HUES6 (cell line): ENCODE measurements around the gene TANGO6.

Source experiments
- H3K27ac ChIP-seq: 2 replicates; pipeline ENCODE4 v1.7.0; 2013; ENCODE audit warnings: low read depth, mild to moderate bottlenecking, low read length, inconsistent platforms
- H3K27me3 ChIP-seq: 2 replicates; pipeline ENCODE4 v1.6.1; 2013; ENCODE audit warnings: low read length; ENCODE audit not compliant: control insufficient read depth, insufficient read depth
- H3K36me3 ChIP-seq: 2 replicates; pipeline ENCODE4 v1.6.1; 2013; ENCODE audit warnings: low read length; ENCODE audit not compliant: control insufficient read depth, insufficient read depth
- H3K4me1 ChIP-seq: 2 replicates; pipeline ENCODE4 v1.6.1; 2013; ENCODE audit warnings: low read length; ENCODE audit not compliant: control insufficient read depth, insufficient read depth
- H3K4me3 ChIP-seq: 2 replicates; pipeline ENCODE4 v1.5.1; 2013; ENCODE audit warnings: low read depth, low read length
- H3K9ac ChIP-seq: one replicate; pipeline ENCODE4 v1.6.1; 2013; ENCODE audit warnings: mild to moderate bottlenecking, low read length
- H3K9me3 ChIP-seq: 2 replicates; pipeline ENCODE4 v1.6.1; 2013; ENCODE audit warnings: low read depth, low read length; ENCODE audit not compliant: control insufficient read depth, insufficient read depth

Gene TANGO6

GRCh38 chr16:69079697-69080096 is 236.4 kb downstream of the TANGO6 start:
- Histone ChIP-seq H3K4me3 (no peak overlapping the region), H3K4me1 (peaks cover 41% of the 10 kb centered on the region), H3K27ac (no peak overlapping the region), H3K9me3 (no peaks in the 10 kb centered on the region), H3K36me3 (no peaks in the 10 kb centered on the region), H3K27me3 (no peaks in the 10 kb centered on the region), H3K9ac (no peak overlapping the region)

- Histone ChIP-seq H3K27ac (no peak overlapping the region), H3K9ac (no peak overlapping the region), H3K9me3 (no peaks in the 10 kb centered on the region), H3K4me3 (no peak overlapping the region), H3K4me1 (peaks cover 20% of the 10 kb centered on the region), H3K36me3 (no peaks in the 10 kb centered on the region), H3K27me3 (no peaks in the 10 kb centered on the region)
Observed at GRCh38 chr16:69083306-69083941, 240.1 kb downstream of the TANGO6 start.

GRCh38 chr16:69084289-69084688 is 241.0 kb downstream of the TANGO6 start:
- Histone ChIP-seq H3K27me3 (no peaks in the 10 kb centered on the region), H3K9ac (no peak overlapping the region), H3K9me3 (no peaks in the 10 kb centered on the region), H3K4me3 (no peak overlapping the region), H3K36me3 (no peaks in the 10 kb centered on the region), H3K27ac (no peak overlapping the region), H3K4me1 (peaks cover 22% of the 10 kb centered on the region)

GRCh38 chr16:69085032-69085695 is 241.8 kb downstream of the TANGO6 start:
- Histone ChIP-seq H3K4me3 (no peak overlapping the region), H3K4me1 (peaks cover 30% of the 10 kb centered on the region), H3K27ac (no peak overlapping the region), H3K27me3 (no peaks in the 10 kb centered on the region), H3K36me3 (no peaks in the 10 kb centered on the region), H3K9me3 (no peaks in the 10 kb centered on the region), H3K9ac (no peak overlapping the region)

- H3K27me3 ChIP-seq: no peaks in the 10 kb centered on the region
- no peak overlapping the region for H3K9ac ChIP-seq
- H3K4me3 ChIP-seq: no peak overlapping the region
- H3K4me1 ChIP-seq: peaks cover 34% of the 10 kb centered on the region
- no peaks in the 10 kb centered on the region for H3K9me3 ChIP-seq
- H3K36me3 ChIP-seq: no peaks in the 10 kb centered on the region
- no peak overlapping the region for H3K27ac ChIP-seq
Observed at GRCh38 chr16:69087161-69087581, 243.8 kb downstream of the TANGO6 start.

GRCh38 chr16:69088684-69089083 is 245.4 kb downstream of the TANGO6 start:
- H3K27ac ChIP-seq: no peak overlapping the region
- no peaks in the 10 kb centered on the region for H3K9me3 ChIP-seq
- H3K27me3 ChIP-seq: no peaks in the 10 kb centered on the region
- no peak overlapping the region for H3K4me3 ChIP-seq
- H3K36me3 ChIP-seq: no peaks in the 10 kb centered on the region
- H3K9ac ChIP-seq: no peak overlapping the region
- H3K4me1 ChIP-seq: peaks cover 32% of the 10 kb centered on the region

GRCh38 chr16:69089091-69089910 is 246.0 kb downstream of the TANGO6 start:
- no peaks in the 10 kb centered on the region for H3K36me3 ChIP-seq
- no peaks in the 10 kb centered on the region for H3K9me3 ChIP-seq
- H3K27me3 ChIP-seq: no peaks in the 10 kb centered on the region
- H3K4me3 ChIP-seq: no peak overlapping the region
- H3K27ac ChIP-seq: no peak overlapping the region
- H3K4me1 ChIP-seq: peaks cover 32% of the 10 kb centered on the region
- no peak overlapping the region for H3K9ac ChIP-seq

GRCh38 chr16:69093974-69094373 is 250.6 kb downstream of the TANGO6 start:
- Histone ChIP-seq H3K27ac (no peak overlapping the region), H3K27me3 (no peaks in the 10 kb centered on the region), H3K36me3 (no peaks in the 10 kb centered on the region), H3K9ac (no peak overlapping the region), H3K4me3 (no peak overlapping the region), H3K4me1 (peaks cover 32% of the 10 kb centered on the region), H3K9me3 (no peaks in the 10 kb centered on the region)

- no peaks in the 10 kb centered on the region for H3K9me3 ChIP-seq
- H3K27me3 ChIP-seq: no peaks in the 10 kb centered on the region
- peaks cover 27% of the 10 kb centered on the region for H3K4me1 ChIP-seq
- no peaks in the 10 kb centered on the region for H3K36me3 ChIP-seq
- no peak overlapping the region for H3K4me3 ChIP-seq
- no peak overlapping the region for H3K27ac ChIP-seq
- no peak overlapping the region for H3K9ac ChIP-seq
Observed at GRCh38 chr16:69094501-69094900, 251.2 kb downstream of the TANGO6 start.

- H3K27me3 ChIP-seq: no peaks in the 10 kb centered on the region
- no peak overlapping the region for H3K9ac ChIP-seq
- no peaks in the 10 kb centered on the region for H3K9me3 ChIP-seq
- no peaks in the 10 kb centered on the region for H3K36me3 ChIP-seq
- H3K4me1 ChIP-seq: peaks cover 24% of the 10 kb centered on the region
- no peak overlapping the region for H3K4me3 ChIP-seq
- no peak overlapping the region for H3K27ac ChIP-seq
Observed at GRCh38 chr16:69095193-69095592, 251.9 kb downstream of the TANGO6 start.

- Histone ChIP-seq H3K4me3 (no peak overlapping the region), H3K4me1 (peaks cover 33% of the 10 kb centered on the region), H3K27me3 (no peaks in the 10 kb centered on the region), H3K27ac (no peak overlapping the region), H3K36me3 (no peaks in the 10 kb centered on the region), H3K9me3 (no peaks in the 10 kb centered on the region), H3K9ac (no peak overlapping the region)
Observed at GRCh38 chr16:69100071-69100691, 256.9 kb downstream of the TANGO6 start.
